ENCODE results near the gene IFIH1.

GRCh38 chr2:162320864-162321517 lies 2.5 kb upstream of the IFIH1 start:
- TF ChIP-seq CTCF (IDR thresholded peaks at IDR 0.05) (no peak), POLR2A (IDR thresholded peaks at IDR 0.05) (no peak)
